HG03520 (cell line): ENCODE measurements around the gene SGK1.

Experiments used
- ATAC-seq: cut with Tn5 transposase; IDR thresholded peaks from one replicate; pipeline ENCODE4 v1.9.1; 2021; ENCODE audit warnings: mild to moderate bottlenecking, moderate library complexity; ENCODE audit not compliant: unreplicated experiment

The SGK1 gene

DNA sequence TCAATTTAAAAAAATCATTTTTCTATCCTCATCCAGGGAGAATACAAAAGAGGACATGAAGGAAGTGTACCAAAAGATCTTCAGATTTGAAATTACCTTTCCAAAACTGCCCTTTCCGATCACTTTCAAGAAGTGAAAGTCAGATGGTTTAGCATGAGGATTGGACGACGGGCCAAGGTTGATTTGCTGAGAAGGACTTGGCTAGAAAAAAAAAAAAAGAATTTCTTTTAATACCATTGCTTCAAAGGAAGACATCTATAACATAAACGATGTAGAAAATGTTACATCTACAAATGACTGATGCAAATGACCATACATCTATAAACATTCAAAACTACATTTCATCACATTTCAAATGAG lies 144.6 kb downstream of the SGK1 start:
- ATAC-seq: no peak

DNA sequence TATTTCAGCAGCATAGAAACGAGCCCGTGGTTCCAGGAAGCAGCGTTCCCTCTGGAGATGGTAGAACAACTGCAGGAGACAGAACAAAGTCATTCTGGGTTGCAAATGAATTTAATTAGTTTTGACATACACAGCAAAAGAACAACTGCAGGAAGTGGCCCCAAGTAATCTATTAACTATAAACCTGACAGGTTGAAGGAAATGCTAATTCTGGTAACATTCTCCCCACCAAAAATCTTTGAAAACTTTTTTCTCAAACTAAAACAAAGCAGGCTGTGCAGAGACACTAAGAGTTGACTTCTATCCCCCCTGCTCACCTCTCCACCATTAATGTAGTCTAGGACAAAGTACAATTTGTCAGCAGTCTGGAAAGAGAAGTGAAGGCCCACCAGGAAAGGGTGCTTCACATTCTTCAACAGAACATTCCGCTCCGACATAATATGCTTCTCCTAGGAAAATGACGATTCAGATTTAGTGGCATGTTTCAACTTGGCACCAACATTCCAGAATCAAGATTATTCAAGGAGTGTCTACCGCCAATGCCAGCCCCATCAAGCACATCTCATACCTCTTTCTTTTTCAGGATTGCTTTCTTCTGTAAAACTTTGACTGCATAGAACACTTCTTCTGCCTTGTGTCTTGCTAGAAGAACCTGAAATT lies 145.1 kb downstream of the SGK1 start:
- no peak for ATAC-seq

DNA sequence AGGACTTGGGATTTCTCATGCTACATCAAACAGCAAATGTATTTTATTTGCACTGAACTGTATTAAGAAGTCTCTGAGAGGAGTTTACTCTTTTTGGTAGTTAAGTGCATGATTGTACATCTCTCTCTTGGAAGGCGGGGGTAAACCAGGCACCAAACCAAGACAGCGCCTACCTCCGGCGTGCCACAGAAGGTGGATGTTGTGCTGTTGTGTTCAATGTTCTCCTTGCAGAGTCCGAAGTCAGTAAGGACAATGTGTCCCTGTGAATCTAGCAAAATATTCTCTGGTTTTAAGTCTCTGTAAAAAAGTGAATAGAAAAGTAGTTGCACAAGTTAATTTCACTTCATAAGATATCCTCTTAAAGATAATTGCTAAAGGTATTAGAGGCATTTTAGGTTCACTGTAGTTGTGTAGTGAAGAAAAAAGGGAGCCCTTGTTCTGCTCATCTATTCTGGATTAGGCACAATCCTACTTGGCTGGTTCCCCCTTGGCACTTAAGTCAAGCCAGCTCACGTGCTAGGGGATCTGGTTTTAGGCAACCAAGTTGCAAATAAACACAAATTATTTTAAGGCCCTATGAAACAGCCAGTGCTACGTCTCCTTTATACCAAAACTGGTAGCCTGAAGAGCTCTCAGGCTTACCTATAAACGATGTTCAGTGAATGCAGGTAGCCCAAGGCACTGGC lies 145.7 kb downstream of the SGK1 start:
- ATAC-seq: no peak

DNA sequence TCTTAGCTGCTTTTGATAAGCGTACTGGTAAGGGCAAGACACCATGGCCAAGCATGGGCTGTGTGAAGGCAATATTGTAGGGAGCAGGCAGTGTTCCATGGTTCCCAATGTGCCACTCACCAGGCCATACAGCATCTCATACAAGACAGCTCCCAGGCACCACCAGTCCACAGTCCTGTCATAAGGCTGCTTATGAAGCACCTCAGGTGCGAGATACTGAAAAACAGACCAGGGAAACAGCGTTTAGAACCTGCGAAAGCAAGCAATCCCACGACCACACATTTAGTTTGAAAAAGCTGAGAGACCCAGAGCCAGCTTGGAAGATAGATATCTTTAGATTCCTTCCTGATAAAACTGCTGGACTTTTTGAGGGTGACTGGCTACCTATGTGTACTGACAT lies 146.4 kb downstream of the SGK1 start:
- ATAC-seq: no peak

DNA sequence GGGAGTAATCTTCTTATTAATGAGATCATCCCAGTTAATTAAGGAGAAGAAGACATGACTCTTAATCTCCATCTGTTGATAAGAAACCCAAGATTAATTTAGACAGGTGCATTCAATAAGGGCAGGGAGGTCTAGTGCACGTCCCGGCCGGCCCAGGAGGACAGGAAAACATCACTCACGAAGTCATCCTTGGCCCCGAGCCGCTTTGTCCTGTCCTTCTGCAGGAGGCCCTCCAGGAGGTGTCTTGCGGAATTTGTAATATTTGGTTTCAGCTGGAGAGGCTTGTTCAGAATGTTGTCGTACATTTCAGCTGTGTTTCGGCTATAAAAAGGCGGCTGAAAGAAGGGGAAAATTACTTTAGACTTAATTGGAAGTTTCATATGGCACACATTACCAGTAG lies 147.1 kb downstream of the SGK1 start:
- ATAC-seq: no peak

DNA sequence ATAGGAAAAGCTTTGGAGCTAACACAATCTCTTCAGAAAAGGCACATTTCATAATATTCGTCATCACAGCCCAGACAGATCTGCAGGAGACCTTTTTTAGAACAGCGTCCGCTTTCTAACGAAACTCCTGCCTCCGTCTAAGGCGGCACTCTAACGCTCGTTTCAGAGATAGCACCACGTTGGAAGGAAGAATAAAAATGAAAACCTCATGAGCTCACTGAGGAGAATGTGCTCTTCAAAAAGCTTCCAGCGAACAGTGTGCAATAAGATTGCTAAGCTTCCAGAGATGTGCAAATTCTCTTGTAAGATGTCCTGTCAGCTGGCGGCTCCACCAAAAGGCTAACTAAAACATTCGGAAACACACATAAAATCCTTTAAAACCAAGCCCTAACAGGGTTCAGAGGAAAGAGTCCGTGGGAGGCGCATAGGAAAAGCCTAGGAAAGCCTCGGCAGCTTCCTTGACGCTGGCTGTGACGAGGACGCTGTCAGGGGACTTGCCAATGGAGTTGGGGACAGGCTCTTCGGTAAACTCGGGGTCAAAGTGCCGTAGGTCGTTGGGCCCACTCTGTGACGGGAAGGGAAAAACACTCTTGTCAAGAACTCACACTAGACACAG lies 147.9 kb downstream of the SGK1 start:
- ATAC-seq: no peak

DNA sequence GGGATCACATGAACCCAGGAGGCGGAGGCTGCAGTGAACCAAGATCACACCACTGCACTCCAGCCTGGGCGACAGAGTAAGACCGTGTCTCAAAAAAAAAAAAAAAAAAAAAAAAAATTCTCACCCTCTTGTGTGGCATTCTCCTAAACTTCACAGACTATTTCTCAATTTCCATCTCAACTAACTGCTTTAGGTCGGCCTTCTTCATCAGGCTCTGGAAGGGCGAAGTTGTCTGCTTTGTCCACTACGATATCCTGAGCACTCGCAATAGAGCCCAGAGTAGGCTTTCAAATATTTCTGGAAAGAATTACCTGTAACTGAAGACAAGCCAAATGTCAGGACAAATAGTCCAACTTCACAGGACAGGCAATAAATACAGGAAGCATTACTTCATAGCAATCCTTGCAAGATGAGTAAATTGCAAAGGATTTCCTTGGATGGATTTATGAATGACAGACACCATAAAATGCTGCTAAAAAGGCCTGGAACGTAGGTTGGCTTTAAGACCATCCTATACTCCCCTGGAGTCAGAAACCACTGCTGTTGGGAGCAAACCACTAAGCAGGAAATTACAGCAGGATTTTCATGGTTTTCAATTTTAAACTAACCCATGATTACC lies 149.2 kb downstream of the SGK1 start:
- no peak for ATAC-seq

DNA sequence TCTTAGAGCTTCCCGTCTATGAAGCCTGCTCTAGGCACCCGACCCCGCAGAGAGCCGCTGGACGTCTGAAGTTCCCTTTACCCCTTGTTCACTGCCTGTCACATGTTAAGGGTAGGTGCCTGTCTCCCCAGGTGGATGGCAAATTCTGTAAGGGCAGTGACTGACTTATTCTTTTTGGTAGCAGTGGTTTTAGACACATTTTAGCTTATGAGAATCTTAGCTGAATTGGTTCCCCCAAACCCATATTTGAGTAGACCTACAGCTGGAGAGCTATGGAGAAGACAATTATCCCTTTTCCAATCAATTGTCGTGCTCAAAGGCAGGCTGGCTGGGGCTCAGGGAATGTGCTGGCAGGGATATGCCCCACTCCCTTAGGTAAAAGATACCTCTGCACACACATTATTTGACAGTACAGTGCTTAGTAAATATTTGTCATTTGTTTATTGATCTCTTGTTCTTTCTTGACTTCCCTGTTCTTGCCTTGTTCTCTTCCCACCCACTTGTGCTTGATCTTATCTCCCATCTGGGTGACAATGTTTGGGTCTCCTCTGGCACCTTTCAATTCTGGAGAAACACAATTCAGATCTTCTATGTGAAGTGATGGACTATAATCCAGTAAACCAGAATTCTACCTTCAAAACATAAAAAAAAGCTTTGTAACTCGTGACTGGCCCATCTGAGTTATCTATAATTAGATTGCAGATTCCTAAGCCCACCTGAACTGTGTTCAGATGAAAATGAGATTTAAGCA lies 151.2 kb downstream of the SGK1 start:
- no peak for ATAC-seq

DNA sequence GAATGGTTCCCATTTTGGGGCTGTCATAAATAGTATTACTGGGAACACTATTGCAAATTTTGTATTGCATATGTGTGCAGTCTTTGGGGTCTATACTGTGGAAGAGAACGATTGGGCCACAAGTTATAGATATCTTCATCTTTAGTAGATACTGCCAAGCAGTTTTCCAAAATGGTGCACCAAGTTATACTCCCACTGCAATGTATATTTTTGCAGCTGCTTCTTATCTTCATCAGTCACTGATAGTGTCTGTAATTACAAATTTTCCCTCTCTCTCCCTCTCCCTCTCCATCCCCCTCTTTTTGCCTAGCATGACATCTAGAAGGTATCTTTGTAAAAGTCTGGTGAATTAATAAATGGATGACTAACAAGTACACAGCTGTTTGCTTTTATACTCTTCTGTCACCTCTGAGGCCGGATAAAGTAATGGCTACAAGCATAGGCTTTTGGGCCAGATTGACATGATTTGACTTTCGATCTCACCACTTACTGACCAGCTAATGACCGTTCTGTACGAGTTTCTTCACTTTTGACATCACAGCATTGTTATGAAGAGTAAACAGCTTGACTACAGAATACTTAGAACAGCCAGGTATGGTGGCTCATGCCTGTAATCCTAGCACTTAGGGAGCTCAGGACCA lies 152.2 kb downstream of the SGK1 start:
- no peak for ATAC-seq

DNA sequence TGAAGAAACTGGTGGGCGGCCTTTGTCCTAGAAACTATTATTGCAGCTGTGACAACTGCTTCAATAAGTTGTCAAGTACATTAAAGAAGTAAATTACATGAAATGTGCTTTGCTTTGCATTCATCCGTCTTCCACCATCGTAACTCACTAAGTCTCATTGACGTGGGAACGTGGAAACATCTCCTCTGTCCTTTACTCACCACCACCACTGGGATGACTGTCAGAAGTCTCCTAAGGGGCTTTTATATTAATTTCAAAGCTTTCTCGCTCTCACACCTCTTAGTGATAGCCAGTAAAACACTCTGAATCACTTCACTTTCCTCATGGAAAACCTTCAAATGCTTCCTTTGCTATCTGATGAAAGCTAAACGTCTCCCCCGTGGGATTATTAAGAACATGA lies 153.6 kb downstream of the SGK1 start:
- ATAC-seq: no peak

DNA sequence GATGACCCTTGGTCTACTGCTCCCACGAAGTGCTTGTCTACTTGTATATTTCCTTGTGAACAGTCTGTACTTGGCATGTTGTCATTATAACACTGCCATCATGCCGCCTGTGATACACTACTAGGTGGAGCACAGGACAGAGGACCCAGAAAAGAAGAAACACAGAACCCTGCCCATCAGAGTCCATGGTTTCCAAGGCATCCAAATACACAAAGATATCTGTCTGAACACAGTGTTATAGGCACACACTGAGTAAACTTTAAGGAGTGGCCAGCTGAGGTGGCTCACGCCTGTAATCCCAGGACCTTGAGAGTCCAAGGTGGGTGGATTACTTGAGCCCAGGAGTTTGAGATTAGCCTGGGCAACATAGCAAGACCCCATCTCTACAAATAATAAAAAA lies 155.0 kb downstream of the SGK1 start:
- no peak for ATAC-seq

DNA sequence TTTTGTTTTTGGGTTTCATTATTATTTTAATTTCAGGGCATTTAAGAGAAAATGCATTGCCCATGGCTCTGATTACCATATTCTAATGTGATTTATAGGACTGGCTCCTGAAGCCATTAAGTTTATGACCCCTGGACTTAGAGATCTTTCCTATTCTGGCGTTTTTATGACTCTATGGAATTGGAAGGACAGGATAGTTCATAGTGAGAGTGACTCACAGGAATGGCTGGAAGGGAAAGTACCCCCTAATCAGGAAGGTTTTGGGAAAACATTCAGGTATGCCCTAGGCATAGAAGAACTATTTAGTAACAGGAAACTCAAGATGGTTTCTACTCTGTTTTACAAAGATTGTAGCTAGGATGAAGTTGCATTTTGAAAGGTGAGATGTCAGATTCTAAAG lies 156.9 kb downstream of the SGK1 start:
- no peak for ATAC-seq

DNA sequence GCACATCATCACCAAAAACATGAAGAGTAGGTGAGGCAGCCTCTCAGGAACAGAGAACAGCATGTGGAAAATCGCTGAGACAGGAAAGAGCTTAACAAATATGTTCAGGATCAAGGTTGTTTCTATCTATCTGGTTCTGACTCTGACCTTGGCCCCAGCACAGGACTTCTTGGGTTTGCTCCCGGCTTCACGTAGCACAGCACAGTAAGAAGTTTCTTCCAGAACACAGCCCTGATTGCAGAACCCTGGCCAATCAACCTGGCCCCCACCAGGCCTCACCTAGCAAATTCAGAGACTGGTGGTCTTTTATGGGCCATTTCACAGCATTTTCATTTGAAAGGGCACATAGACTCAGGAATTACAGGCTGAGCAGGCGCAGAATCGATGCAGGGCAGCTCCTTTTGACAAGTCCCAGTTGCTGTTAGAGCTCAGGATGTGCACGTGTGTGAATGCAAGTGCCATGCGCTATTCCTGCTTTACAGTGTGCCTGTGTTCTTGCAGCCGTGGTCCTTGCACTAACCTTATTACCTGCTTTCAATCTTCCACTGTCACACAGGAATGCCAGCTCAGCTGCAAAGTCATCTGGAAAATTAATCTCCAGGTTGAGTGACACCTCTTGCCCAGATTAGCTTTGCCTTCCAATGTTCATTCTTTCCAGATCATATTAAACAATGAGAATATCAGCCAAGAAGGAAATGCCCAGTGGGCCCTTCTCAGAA lies 165.0 kb downstream of the SGK1 start:
- no peak for ATAC-seq

DNA sequence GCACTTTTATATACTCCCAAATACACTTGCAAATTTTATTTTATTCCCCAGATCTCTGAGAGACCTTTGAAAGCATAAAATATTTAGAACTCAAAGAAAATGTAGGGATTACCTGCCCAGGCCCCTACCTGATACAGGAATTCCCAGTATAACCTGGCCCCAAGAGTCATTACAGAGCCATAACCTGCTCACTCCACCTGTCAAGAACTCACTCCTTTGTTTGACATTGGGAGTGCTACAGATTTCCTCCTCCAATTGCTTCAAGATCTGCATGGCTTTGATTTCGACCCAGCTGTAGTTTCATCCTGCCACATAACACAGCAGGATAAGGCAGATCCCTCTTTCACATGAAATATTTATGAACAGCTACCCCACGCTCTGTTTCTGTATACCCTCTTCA lies 169.3 kb downstream of the SGK1 start:
- no peak for ATAC-seq

DNA sequence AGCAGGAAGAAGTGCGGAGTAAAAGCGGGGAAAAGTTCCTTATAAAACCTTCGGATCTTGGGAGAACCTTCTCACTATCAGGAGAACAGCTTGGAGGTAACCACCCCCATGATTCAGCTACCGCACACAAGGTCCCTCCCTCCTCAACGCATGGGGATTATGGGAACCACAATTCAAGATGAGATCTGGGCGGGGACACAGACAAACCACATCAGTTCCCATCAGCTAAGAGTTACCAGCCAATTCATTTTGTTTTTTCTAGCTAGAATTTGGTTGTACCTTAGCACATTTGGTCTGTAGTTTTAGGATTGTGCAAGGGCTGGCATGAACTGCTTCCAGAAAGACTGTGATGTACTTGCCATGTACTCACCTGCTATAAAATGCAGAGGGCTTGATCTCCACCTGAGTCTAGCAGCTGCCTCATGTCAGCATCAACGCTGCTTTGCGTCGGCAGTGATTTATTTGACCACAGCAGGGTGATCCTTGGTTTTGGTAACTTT lies 170.8 kb downstream of the SGK1 start:
- no peak for ATAC-seq

DNA sequence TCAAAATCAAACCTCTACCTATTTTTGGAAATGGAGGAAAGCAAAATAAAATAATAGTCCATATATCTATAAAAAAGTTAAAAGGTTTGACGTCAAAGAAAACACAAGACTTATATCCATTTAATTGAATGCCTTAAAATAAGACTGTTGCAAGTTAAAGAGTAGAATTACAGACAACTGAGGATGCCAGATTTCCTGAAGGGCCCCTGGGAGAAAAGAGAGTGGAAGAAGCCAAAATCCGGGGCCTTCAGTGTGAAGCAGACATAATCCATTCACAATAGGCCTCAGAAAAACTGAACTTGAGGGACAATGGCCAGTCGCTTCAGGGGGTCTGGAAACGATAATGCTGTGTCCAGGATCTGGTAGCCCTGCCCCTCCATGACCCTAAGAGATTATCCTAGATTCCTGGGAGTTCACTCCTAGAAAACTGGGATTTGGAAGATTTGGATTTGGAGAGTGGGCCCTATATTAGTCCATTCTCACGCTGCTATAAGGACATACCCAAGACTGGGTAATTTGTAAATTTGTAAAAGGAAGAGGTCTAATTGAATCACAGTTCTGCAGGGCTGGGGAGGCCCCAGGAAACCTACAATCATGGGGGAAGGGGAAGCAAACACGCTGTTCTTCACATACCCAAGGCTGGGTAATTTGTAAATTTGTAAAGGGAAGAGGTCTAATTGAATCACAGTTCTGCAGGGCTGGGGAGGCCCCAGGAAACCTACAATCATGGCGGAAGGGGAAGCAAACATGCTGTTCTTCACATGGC lies 171.5 kb downstream of the SGK1 start:
- no peak for ATAC-seq

DNA sequence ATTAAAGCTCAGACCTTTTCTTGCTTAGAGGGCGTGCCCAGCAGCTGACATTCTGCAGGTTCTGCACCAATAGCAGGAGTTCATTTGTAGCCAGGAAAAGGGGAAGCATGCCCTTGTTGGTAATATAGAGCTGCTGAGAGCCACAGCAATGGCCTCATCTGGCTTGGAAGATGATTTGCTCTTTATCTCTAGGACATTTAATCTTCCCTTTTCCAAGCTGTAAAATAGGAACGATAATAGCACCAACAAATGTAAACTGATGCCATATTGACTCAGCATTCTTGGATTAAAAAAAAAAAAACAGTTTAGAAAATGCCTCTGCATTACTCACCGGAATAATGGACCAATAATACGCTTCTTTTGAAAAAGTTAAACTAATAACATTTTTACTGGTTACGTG lies 172.1 kb downstream of the SGK1 start:
- peak; percentile 76 for ATAC-seq

DNA sequence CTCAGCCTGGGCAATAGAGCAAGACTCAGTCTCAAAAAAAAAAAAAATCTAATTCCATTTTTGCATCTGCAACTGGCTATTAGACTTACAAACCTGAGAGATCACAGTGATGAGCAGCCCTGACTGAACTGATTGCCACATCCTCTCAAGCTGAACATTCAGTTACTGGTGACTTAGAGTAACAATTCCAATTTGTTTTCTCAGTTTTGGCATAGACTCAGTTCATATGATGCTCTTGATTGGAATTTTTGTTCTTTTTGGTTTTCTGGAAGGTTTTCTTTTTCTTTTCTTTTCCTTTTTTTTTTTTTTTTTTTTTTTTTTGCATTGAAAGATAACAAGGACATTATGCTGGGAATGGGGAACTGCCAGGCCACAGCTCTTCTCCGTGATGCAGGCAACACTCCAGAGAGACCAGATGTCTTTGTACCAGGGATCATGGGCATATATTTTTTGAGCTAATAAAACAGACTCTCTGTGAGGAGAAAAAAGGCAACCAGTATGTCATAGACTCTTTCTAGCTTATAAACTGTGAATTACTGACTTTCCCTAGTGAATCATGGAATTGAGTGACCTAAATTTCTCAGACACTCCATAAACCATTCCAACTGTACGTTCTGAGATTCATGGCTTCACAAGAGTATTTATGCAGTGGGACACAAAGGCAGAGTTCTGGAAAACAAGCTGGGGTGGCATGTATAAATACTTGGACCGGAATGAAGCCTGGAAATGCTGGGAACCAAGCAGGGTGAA lies 179.5 kb downstream of the SGK1 start:
- no peak for ATAC-seq

DNA sequence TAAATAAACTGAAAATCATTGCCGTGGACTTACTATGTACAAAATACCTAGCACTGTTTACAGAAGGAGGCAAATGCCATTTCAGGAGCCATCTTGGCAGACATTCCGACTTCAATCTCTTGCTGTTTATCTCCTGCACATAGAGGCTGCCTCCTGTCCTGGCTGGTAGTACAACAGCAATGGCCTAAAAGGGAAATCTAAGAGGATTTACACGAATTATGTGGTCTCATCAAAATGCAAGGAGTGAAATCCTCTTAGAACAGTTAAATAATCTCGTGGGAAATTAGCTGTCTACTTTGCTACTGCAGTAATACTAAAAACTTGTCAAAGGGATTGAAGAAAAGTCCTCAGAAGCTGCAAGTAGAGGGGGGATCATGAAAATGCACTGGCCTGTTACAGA lies 183.3 kb downstream of the SGK1 start:
- ATAC-seq: no peak
